Smooth muscle cell (in vitro differentiated cells): ENCODE measurements around the gene DNASE1L3. TPM values are rescaled to one million over a fixed set of nuclear protein-coding genes. Genes with fewer than 3 reads are reported as not detected.

Experiments used
- DNase-seq: peaks from one replicate; lab custom pipeline; 2025; ENCODE audit not compliant: unreplicated experiment; lab: John Stamatoyannopoulos, UW
- H2AFZ ChIP-seq: fragments of 200-600 bp; sonication (generic); 2 replicates; pipeline ENCODE4 v1.6.0; 2016; ENCODE audit warnings: antibody characterized with exemption, low read depth, mild to moderate bottlenecking
- H3F3A ChIP-seq: fragments of 200-600 bp; sonication (generic); 2 replicates; pipeline ENCODE4 v1.6.0; 2017; ENCODE audit warnings: antibody characterized with exemption, low read depth
- H3K27ac ChIP-seq: fragments of 200-600 bp; sonication (generic); 2 replicates; pipeline ENCODE4 v1.5.1; 2016; ENCODE audit warnings: low read depth, mild to moderate bottlenecking
- H3K27me3 ChIP-seq: fragments of 200-600 bp; sonication (generic); 2 replicates; pipeline ENCODE4 v1.6.1; 2016; ENCODE audit warnings: low read depth, mild to moderate bottlenecking
- H3K36me3 ChIP-seq: fragments of 200-600 bp; sonication (generic); 2 replicates; pipeline ENCODE4 v1.5.1; 2016; ENCODE audit warnings: low read depth
- H3K4me1 ChIP-seq: fragments of 200-600 bp; sonication (generic); 2 replicates; pipeline ENCODE4 v1.5.1; 2016; ENCODE audit warnings: low read depth
- H3K4me2 ChIP-seq: fragments of 200-600 bp; sonication (generic); 2 replicates; pipeline ENCODE4 v1.6.0; 2016; ENCODE audit warnings: mild to moderate bottlenecking
- H3K4me3 ChIP-seq: fragments of 200-600 bp; sonication (generic); 2 replicates; pipeline ENCODE4 v1.5.1; 2016; ENCODE audit warnings: mild to moderate bottlenecking
- H3K79me2 ChIP-seq: fragments of 200-600 bp; sonication (generic); 2 replicates; pipeline ENCODE4 v1.6.0; 2016; ENCODE audit warnings: low read depth, mild to moderate bottlenecking
- H3K9ac ChIP-seq: fragments of 200-600 bp; sonication (generic); 2 replicates; pipeline ENCODE4 v1.6.0; 2016; ENCODE audit warnings: low read depth
- H3K9me3 ChIP-seq: fragments of 200-600 bp; sonication (generic); replicated peaks from 2 replicates; pipeline ENCODE4 v1.5.1; 2016; ENCODE audit warnings: low read depth
- H4K20me1 ChIP-seq: fragments of 200-600 bp; sonication (generic); 2 replicates; pipeline ENCODE4 v1.6.0; 2016; ENCODE audit warnings: low read depth
- CTCF ChIP-seq: fragments of 200-600 bp; sonication (generic); IDR thresholded peaks from 2 replicates; pipeline ENCODE4 v1.5.1; 2017; ENCODE audit warnings: borderline replicate concordance, mild to moderate bottlenecking, antibody characterized with exemption; ENCODE audit not compliant: insufficient read depth, poor library complexity, severe bottlenecking
- WGBS: methylation state at CpG from one replicate; pipeline ENCODE4 v1.1.7; 2016; ENCODE audit warnings: low lambda C conversion rate; 5-methylcytosine and 5-hydroxymethylcytosine counted together
- polyA plus RNA-seq: library from polyadenylated mRNA; unstranded; fragments of >200 nt; fragmentation: Nextera tagmentation; extraction: Ambion mirVana; gene quantifications from 2 replicates; pipeline ENCODE4 v1.2.1, GENCODE V29; 2016
- total RNA-seq: library from RNA; depleted of rRNA; stranded (reverse); fragments of >200 nt; gene quantifications from 2 replicates; pipeline ENCODE4 v1.2.3, GENCODE V29; 2014

Gene DNASE1L3
- total and polyA plus RNA-seq, 2 experiments from 2014 or later, result 2.0 TPM; not detected in 1

GRCh38 chr3:58158442-58159153 lies 52.2 kb downstream of the DNASE1L3 start:
- Histone ChIP-seq H2AFZ (no peak overlapping the region), H3K27me3 (no peaks in the 10 kb centered on the region), H3K27ac (no peak overlapping the region), H3K4me1 (no peaks in the 10 kb centered on the region), H3K9me3 (no peaks in the 10 kb centered on the region), H3K4me3 (no peak overlapping the region), H3K36me3 (peaks cover 11% of the 10 kb centered on the region), H3F3A (peaks cover 5% of the 10 kb centered on the region), H3K79me2 (no peaks in the 10 kb centered on the region), H3K4me2 (no peak overlapping the region), H4K20me1 (no peaks in the 10 kb centered on the region), H3K9ac (no peak overlapping the region)
- DNase-seq, result no peak
- 92% methylated on average over 7 of the region's 7 CpGs for WGBS
- no peak for TF ChIP-seq CTCF

DNA sequence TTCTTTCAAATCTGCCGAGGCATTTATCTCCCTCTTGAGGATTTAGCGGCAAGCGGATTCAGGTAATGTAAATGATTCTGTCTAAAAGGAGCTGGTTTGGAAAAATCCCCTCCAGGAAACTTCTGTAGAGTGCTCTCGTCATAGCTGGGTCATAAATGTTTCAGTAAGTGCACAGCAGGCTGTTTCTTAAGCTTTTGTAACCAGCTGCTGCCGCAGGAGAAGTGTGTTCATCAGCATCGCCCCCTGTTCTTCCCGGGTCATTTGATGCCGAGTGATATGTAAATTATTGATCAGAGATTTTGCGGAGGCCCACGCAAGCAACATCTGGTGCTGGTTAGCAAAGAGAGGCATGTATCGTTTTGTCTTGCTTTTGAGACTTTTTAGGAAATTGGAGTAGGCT lies 53.1 kb downstream of the DNASE1L3 start:
- 62% methylated on average over 11 of the region's 11 CpGs for WGBS
- H2AFZ ChIP-seq, result no peak overlapping the region
- TF ChIP-seq CTCF, result no peak
- H3F3A ChIP-seq, result peaks cover 5% of the 10 kb centered on the region
- no peaks in the 10 kb centered on the region for H3K4me1 ChIP-seq
- DNase-seq, result no peak
- H3K36me3 ChIP-seq, result peaks cover 15% of the 10 kb centered on the region
- no peak overlapping the region for H3K4me3 ChIP-seq
- peaks cover 3% of the 10 kb centered on the region for H4K20me1 ChIP-seq
- no peak overlapping the region for H3K4me2 ChIP-seq
- no peaks in the 10 kb centered on the region for H3K27me3 ChIP-seq
- H3K9me3 ChIP-seq, result no peaks in the 10 kb centered on the region
- no peaks in the 10 kb centered on the region for H3K79me2 ChIP-seq
- no peak overlapping the region for H3K9ac ChIP-seq
- peak overlapping the region; percentile 58 for H3K27ac ChIP-seq

DNA sequence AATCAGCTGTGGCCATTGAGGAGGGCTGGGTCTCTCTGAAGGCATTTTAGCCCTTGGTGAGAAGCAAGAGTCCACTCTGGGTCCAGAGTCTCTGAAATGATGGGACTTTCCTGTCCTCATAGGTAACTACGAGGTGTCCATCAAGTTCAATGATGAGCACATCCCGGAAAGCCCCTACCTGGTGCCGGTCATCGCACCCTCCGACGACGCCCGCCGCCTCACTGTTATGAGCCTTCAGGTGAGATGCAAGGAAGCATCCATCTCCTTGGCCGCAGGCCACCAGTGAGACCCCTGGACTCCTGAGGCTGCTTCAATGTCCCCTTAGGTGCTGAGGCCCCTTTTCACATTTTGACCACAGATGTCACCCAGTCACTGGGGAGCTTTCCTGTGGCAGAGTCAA lies 54.9 kb downstream of the DNASE1L3 start:
- Histone ChIP-seq H3K4me2 (no peak overlapping the region), H3K4me1 (no peaks in the 10 kb centered on the region), H4K20me1 (peaks cover 16% of the 10 kb centered on the region), H3K27me3 (no peaks in the 10 kb centered on the region), H3K27ac (no peak overlapping the region), H3K79me2 (no peaks in the 10 kb centered on the region), H3K9ac (no peak overlapping the region), H3K36me3 (peaks cover 23% of the 10 kb centered on the region), H3K9me3 (no peaks in the 10 kb centered on the region), H3K4me3 (no peak overlapping the region), H3F3A (peaks cover 6% of the 10 kb centered on the region), H2AFZ (no peak overlapping the region)
- TF ChIP-seq CTCF, result no peak
- no peak for DNase-seq
- 96% methylated on average over 10 of the region's 10 CpGs for WGBS
